ENCODE measurements around the gene INPP4B.

Gene INPP4B

DNA sequence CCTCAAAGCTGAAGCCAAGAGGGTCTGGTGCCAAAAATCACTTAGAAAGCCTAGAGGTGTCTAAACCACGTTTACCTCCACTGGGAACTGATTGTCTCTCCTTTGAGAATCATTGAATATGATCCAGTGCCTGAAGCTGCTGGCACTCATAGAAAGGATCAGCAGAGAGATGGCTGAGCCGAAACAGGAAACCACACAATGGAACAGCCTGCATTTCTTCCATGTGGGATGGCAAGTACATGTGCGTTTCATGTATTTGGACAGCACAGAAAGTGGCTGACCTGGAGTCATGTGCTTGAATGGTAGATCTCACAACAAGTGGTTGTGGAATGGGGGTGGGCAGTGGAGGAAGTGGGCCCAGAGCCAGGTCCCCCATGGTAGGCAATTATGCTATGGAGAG is 533.7 kb downstream of the INPP4B start:
- no peaks in the 10 kb centered on the region for H4K20me1 ChIP-seq (ENCODE audit: insufficient read depth, low read length)
- TF ChIP-seq EZH2phosphoT487 (IDR thresholded peaks at IDR 0.05; ENCODE audit: low read depth) (no peak), CTCF (IDR thresholded peaks at IDR 0.05; ENCODE audit: low read depth, low read length) (no peak)
- no peak overlapping the region for H3K9ac ChIP-seq (ENCODE audit: low read length)
- no peak overlapping the region for H2AFZ ChIP-seq (ENCODE audit: low read depth, low read length)
- H3K27me3 ChIP-seq (ENCODE audit: low read depth, low read length): no peaks in the 10 kb centered on the region
- H3K4me2 ChIP-seq (ENCODE audit: low read length): no peak overlapping the region
- H3K36me3 ChIP-seq (replicated peaks; ENCODE audit: low read depth, low read length): no peaks in the 10 kb centered on the region
- no peaks in the 10 kb centered on the region for H3K9me3 ChIP-seq (ENCODE audit: insufficient read depth, low read length)
- no peak overlapping the region for H3K27ac ChIP-seq (ENCODE audit: low read length)
- H3K4me1 ChIP-seq (ENCODE audit: low read length): peaks cover 8% of the 10 kb centered on the region
- no peak overlapping the region for H3K4me3 ChIP-seq (ENCODE audit: low read length)
- H3K79me2 ChIP-seq (ENCODE audit: low read length): no peaks in the 10 kb centered on the region

- no peak overlapping the region for H3K27ac ChIP-seq (ENCODE audit: low read length)
- no peak overlapping the region for H2AFZ ChIP-seq (ENCODE audit: low read depth, low read length)
- TF ChIP-seq CTCF (IDR thresholded peaks at IDR 0.05; ENCODE audit: low read depth, low read length) (no peak), EZH2phosphoT487 (IDR thresholded peaks at IDR 0.05; ENCODE audit: low read depth) (no peak)
- no peaks in the 10 kb centered on the region for H3K79me2 ChIP-seq (ENCODE audit: low read length)
- H3K4me3 ChIP-seq (ENCODE audit: low read length): no peak overlapping the region
- peaks cover 8% of the 10 kb centered on the region for H3K4me1 ChIP-seq (ENCODE audit: low read length)
- H3K9ac ChIP-seq (ENCODE audit: low read length): no peak overlapping the region
- no peaks in the 10 kb centered on the region for H3K27me3 ChIP-seq (ENCODE audit: low read depth, low read length)
- no peaks in the 10 kb centered on the region for H4K20me1 ChIP-seq (ENCODE audit: insufficient read depth, low read length)
- H3K36me3 ChIP-seq (replicated peaks; ENCODE audit: low read depth, low read length): no peaks in the 10 kb centered on the region
- H3K4me2 ChIP-seq (ENCODE audit: low read length): no peak overlapping the region
- H3K9me3 ChIP-seq (ENCODE audit: insufficient read depth, low read length): no peaks in the 10 kb centered on the region
Measured at GRCh38 chr4:142311916-142312315, 534.2 kb downstream of the INPP4B start.

GRCh38 chr4:142309772-142310171 is 536.3 kb downstream of the INPP4B start:
- no peaks in the 10 kb centered on the region for H3K9me3 ChIP-seq (ENCODE audit: insufficient read depth, low read length)
- TF ChIP-seq EZH2phosphoT487 (IDR thresholded peaks at IDR 0.05; ENCODE audit: low read depth) (no peak), CTCF (IDR thresholded peaks at IDR 0.05; ENCODE audit: low read depth, low read length) (no peak)
- H3K9ac ChIP-seq (ENCODE audit: low read length): no peak overlapping the region
- no peaks in the 10 kb centered on the region; the same call in 1 of the 2 replicates for H3K27me3 ChIP-seq (ENCODE audit: low read depth, low read length)
- H3K4me2 ChIP-seq (ENCODE audit: low read length): no peak overlapping the region
- no peak overlapping the region for H3K27ac ChIP-seq (ENCODE audit: low read length)
- H3K79me2 ChIP-seq (ENCODE audit: low read length): no peaks in the 10 kb centered on the region
- peaks cover 7% of the 10 kb centered on the region for H3K4me1 ChIP-seq (ENCODE audit: low read length)
- H3K36me3 ChIP-seq (replicated peaks; ENCODE audit: low read depth, low read length): no peaks in the 10 kb centered on the region
- no peak overlapping the region for H3K4me3 ChIP-seq (ENCODE audit: low read length)
- H2AFZ ChIP-seq (ENCODE audit: low read depth, low read length): no peak overlapping the region
- H4K20me1 ChIP-seq (ENCODE audit: insufficient read depth, low read length): no peaks in the 10 kb centered on the region

- no peak overlapping the region for H3K27ac ChIP-seq (ENCODE audit: low read length)
- peaks cover 11% of the 10 kb centered on the region; the same call in 1 of the 2 replicates for H3K27me3 ChIP-seq (ENCODE audit: low read depth, low read length)
- no peak overlapping the region for H2AFZ ChIP-seq (ENCODE audit: low read depth, low read length)
- no peak overlapping the region for H3K9ac ChIP-seq (ENCODE audit: low read length)
- TF ChIP-seq CTCF (IDR thresholded peaks at IDR 0.05; ENCODE audit: low read depth, low read length) (no peak), EZH2phosphoT487 (IDR thresholded peaks at IDR 0.05; ENCODE audit: low read depth) (no peak)
- no peaks in the 10 kb centered on the region for H4K20me1 ChIP-seq (ENCODE audit: insufficient read depth, low read length)
- H3K36me3 ChIP-seq (replicated peaks; ENCODE audit: low read depth, low read length): no peaks in the 10 kb centered on the region
- no peak overlapping the region for H3K4me3 ChIP-seq (ENCODE audit: low read length)
- no peaks in the 10 kb centered on the region for H3K4me1 ChIP-seq (ENCODE audit: low read length)
- no peaks in the 10 kb centered on the region for H3K9me3 ChIP-seq (ENCODE audit: insufficient read depth, low read length)
- H3K79me2 ChIP-seq (ENCODE audit: low read length): no peaks in the 10 kb centered on the region
- no peak overlapping the region for H3K4me2 ChIP-seq (ENCODE audit: low read length)
Measured at GRCh38 chr4:142307857-142308256, 538.2 kb downstream of the INPP4B start.
